Measurements from ENCODE around the gene MYCBP2. TPM values are rescaled to one million over a fixed set of nuclear protein-coding genes. Genes with fewer than 3 reads are reported as not detected.

Gene MYCBP2
- total and polyA plus RNA-seq, 2 donors: 43.7 to 124 TPM

DNA sequence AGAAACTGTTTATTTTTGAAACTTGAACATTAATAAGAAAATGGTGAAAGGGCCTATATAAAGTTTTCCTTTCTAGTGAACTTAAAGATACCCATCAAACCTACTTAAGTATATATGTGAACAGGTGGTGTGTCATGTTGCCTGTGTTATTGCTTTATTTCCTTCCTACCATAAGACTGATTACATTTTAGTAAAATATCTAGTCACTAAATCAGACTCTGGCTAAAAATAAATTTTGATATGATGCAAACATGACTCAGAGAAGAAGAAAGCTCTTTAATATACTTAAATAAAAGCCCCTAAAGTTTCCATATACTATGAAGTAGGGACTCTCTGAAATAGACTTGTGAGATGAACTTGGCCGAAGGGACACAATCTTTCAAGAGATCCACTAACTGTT, 264.8 kb downstream of the MYCBP2 start:
- no peaks in the 10 kb centered on the region for H3K4me1 ChIP-seq (ENCODE audit: insufficient read depth)
- no peak for DNase-seq (ENCODE audit: extremely low spot score)
- peaks cover 2% of the 10 kb centered on the region for H3K36me3 ChIP-seq (ENCODE audit: insufficient read depth)
- no peak overlapping the region for H3K4me3 ChIP-seq (ENCODE audit: low read depth, low read length)
- H3K27ac ChIP-seq (ENCODE audit: low read depth): no peak overlapping the region
- 94% methylated on average over 1 of the region's 1 CpG for WGBS

DNA sequence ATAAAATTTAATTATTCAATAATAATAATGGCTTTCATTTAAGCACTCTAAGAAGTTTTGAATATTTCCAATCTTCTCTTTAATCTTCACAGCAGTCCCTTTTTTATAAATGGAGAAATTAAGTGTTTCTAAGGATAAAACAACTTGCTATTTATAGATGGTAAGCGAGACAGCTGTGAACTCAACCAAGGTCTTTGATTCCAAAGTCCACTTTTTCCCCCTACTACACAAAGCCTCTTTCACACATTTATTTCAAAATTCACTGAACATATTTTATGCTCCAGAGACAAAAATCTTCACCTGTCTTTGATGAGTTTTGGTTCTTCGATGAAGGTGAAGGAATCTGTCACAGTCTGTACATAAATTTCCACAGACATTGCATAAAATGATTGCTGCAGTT, 265.5 kb downstream of the MYCBP2 start:
- Histone ChIP-seq H3K27ac (ENCODE audit: low read depth) (no peak overlapping the region), H3K36me3 (ENCODE audit: insufficient read depth) (peaks cover 2% of the 10 kb centered on the region), H3K4me1 (ENCODE audit: insufficient read depth) (no peaks in the 10 kb centered on the region), H3K4me3 (ENCODE audit: low read depth, low read length) (no peak overlapping the region)
- DNase-seq (ENCODE audit: extremely low spot score): no peak
- WGBS: 97% methylated on average over 2 of the region's 2 CpGs

DNA sequence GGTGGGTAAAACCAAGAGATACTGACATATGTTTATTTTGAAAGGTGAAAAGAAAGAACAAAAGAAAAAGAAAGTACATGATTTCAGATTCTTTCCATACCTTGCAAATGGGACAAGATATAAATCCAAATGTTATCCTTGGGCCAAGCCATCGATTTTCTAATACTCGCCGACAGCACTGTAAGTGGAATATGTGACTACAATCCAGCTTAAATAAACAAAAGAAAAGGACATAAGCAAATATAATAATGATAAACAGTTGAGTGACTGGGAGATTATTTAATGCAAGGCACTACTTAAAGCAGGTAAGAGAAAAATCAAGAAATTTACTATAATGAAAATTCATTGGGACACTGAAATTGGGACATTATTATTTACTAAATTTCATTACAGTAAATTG, 270.0 kb downstream of the MYCBP2 start:
- WGBS: 85% methylated on average over 3 of the region's 3 CpGs
- no peaks in the 10 kb centered on the region for H3K4me1 ChIP-seq (ENCODE audit: insufficient read depth)
- H3K27ac ChIP-seq (ENCODE audit: low read depth): no peak overlapping the region
- DNase-seq (ENCODE audit: extremely low spot score): no peak
- H3K4me3 ChIP-seq (ENCODE audit: low read depth, low read length): no peak overlapping the region
- peaks cover 2% of the 10 kb centered on the region for H3K36me3 ChIP-seq (ENCODE audit: insufficient read depth)

DNA sequence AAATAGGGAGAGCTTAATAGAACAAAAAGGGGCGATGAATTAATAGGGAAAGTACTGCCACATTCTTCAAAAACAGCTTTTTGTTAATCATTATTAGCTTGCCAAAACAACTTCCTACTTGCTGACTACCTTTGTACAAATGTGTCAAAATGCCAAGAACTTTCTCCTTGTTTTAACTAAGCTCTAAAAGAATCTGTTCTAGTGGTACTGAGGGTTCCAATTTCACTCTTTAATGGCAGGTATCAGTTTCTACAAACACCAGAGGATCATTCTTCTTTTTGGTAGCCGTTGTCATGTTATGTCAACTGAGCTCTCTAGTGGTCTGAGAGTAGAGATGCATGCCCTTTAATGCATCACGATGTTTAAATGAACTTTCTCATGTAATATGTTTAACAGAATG, 270.5 kb downstream of the MYCBP2 start:
- H3K27ac ChIP-seq (ENCODE audit: low read depth): no peak overlapping the region
- WGBS: 70% methylated on average over 3 of the region's 3 CpGs

DNA sequence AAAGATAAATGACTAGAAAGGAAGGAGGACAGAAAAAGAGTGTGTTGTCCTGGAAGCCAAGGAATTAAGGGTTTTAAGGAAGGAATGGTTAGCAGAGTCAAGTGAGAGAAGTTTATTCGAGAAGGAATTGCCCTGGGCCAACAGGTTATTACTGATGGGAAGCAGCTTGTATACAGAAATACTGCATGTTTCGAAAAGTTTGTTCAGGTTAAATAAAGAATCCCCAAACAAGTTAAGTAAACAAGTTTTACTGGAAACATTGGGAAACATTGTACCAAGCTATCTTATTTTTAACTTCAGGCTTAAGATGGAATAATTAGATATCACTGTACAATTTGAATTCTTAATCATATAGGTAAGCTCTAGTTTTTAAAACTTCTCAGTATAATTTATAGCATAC, 271.7 kb downstream of the MYCBP2 start:
- Histone ChIP-seq H3K27ac (ENCODE audit: low read depth) (no peak overlapping the region), H3K4me1 (ENCODE audit: insufficient read depth) (no peaks in the 10 kb centered on the region), H3K36me3 (ENCODE audit: insufficient read depth) (peaks cover 2% of the 10 kb centered on the region), H3K4me3 (ENCODE audit: low read depth, low read length) (no peak overlapping the region)
- DNase-seq (ENCODE audit: extremely low spot score): no peak
- WGBS: 77% methylated on average over 2 of the region's 2 CpGs

More for the DNA sequence above, 270.5 kb downstream of the MYCBP2 start:
- H3K4me3 ChIP-seq (ENCODE audit: low read depth, low read length): no peak overlapping the region
- H3K36me3 ChIP-seq (ENCODE audit: insufficient read depth): peaks cover 2% of the 10 kb centered on the region
- no peak for DNase-seq (ENCODE audit: extremely low spot score)
- H3K4me1 ChIP-seq (ENCODE audit: insufficient read depth): no peaks in the 10 kb centered on the region

DNA sequence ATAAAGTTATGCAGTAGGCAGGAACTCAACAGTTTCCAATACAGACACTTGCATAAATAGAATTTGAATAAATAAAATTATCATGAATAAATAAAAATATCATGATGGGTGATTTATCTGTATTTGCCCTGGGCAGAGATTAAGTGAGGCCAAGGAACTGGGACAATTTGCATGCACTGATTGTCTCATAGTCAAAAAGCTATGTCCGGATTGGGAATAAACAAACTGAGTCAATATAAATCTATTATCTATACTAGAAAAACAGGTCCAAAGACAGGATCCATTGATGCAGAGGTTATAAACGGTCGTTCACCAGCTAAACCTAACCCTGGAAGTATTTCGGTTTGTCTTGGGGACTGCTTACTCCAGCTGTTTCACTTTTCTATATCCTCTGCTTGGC, 273.7 kb downstream of the MYCBP2 start:
- no peak for DNase-seq (ENCODE audit: extremely low spot score)
- H3K36me3 ChIP-seq (ENCODE audit: insufficient read depth): peaks cover 2% of the 10 kb centered on the region
- WGBS: 78% methylated on average over 4 of the region's 4 CpGs
- no peaks in the 10 kb centered on the region for H3K4me1 ChIP-seq (ENCODE audit: insufficient read depth)
- H3K4me3 ChIP-seq (ENCODE audit: low read depth, low read length): no peak overlapping the region
- H3K27ac ChIP-seq (ENCODE audit: low read depth): no peak overlapping the region

DNA sequence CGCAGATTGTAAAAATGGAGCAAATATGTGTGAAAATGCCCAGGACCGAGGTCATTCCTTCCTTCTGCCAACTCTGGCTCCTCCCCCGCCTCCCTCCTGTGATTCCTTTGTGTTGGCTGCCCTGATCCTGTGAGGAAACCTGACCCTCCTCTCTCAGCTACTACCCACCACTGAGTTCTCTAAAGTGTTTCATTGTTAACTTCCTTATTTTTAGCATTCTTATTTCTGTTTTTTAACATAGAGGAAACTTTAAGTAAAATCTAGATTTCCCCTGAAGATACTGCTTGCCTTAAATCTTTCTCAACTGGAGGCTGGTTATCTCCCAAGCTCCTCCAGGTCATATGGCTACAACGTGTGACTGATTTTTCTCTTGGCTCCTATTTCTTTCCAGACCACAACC, 278.2 kb downstream of the MYCBP2 start:
- Histone ChIP-seq H3K4me3 (ENCODE audit: low read depth, low read length) (no peak overlapping the region), H3K4me1 (ENCODE audit: insufficient read depth) (no peaks in the 10 kb centered on the region), H3K36me3 (ENCODE audit: insufficient read depth) (peaks cover 2% of the 10 kb centered on the region), H3K27ac (ENCODE audit: low read depth) (no peak overlapping the region)
- WGBS: 78% methylated on average over 4 of the region's 4 CpGs
- no peak for DNase-seq (ENCODE audit: extremely low spot score)

DNA sequence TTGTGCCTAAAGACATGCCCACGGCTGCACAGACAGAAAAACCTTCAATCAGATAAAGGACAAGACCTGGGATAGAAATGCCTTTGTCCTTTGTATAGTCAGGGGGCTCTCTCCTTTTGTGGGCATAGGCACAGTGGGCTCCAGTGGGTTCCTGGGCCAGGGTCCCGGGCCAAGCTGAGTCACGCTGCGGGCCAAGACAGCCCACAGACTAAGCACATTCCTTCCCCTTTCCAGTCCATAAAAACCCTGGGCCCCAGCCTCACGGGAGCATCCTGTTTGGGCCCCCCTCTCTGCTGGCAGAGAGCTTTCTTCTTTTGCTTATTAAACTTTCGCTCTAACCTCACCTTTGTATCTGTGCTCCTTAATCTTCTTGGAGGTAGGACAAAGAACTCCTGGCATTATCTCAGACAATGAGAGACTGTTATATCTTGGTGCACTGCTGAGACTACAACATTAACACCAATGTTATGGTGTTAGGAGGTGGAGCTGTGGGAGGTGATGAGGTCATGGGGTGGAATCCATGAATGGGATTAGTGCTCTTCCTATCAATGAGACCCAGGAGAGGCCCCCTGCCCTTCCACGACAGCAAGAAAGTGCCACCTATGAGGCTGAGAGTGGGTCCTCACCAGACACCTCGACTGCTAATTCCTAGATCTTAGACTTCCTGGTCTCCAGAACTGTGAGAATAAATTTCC, 279.1 kb downstream of the MYCBP2 start:
- no peak for DNase-seq (ENCODE audit: extremely low spot score)
- no peak overlapping the region for H3K27ac ChIP-seq (ENCODE audit: low read depth)
- H3K36me3 ChIP-seq (ENCODE audit: insufficient read depth): no peaks in the 10 kb centered on the region
- H3K4me1 ChIP-seq (ENCODE audit: insufficient read depth): no peaks in the 10 kb centered on the region
- no peak overlapping the region for H3K4me3 ChIP-seq (ENCODE audit: low read depth, low read length)
- 87% methylated on average over 8 of the region's 8 CpGs for WGBS

DNA sequence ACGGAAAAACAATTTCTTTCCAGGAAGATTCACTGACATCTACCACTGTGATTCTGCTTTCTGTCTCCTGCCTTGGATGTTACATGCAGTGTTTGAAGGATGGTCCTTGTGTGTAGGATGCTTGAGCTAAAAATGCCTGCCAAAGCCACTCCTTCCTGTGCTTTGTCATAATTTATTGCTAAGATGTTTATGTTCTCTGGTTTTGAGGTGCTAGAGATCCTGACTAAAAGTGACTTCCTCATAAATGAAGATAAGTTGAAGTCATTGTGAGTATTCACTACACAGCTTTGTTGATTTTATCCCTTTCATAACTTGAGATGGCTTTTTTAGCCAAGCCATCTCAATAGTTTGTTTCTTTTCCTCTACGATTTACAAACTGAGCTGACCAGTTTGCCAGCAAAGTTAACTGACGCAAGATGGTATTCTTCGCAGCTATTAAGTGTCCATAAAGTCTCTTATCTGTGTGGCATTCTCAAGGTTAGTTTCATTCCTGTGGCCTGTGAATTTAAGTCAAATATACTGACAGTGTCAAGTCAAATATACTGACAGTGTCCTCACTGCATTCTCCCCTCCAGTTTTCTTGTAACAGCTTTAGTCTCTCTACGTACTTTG, 284.2 kb downstream of the MYCBP2 start:
- Histone ChIP-seq H3K4me1 (ENCODE audit: insufficient read depth) (no peaks in the 10 kb centered on the region), H3K27ac (ENCODE audit: low read depth) (no peak overlapping the region), H3K36me3 (ENCODE audit: insufficient read depth) (no peaks in the 10 kb centered on the region), H3K4me3 (ENCODE audit: low read depth, low read length) (no peak overlapping the region)
- 36% methylated on average over 5 of the region's 5 CpGs for WGBS
- DNase-seq (ENCODE audit: extremely low spot score): no peak

DNA sequence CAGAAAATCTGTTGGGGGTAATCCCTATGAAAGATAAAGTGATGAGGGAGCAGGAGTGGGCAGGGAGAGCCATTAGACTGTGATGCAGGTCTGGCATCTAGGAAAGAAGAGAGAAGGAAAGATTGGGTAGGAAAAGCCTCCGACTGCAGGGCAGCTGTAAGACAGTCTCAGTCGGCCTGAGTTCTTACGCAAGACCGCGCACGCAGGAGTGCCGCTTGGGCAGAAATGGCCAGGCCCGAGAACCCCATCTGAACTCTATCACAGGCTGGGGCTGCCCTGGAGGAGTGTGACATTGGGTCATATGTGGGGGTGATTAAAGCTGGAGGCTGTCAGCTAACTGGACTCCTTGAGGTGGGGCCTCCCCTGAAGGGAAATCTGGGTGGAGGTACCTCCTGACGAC, 286.1 kb downstream of the MYCBP2 start:
- no peak for DNase-seq (ENCODE audit: extremely low spot score)
- Histone ChIP-seq H3K27ac (ENCODE audit: low read depth) (no peak overlapping the region), H3K4me3 (ENCODE audit: low read depth, low read length) (no peak overlapping the region), H3K4me1 (ENCODE audit: insufficient read depth) (no peaks in the 10 kb centered on the region), H3K36me3 (ENCODE audit: insufficient read depth) (no peaks in the 10 kb centered on the region)
- 96% methylated on average over 9 of the region's 9 CpGs for WGBS

DNA sequence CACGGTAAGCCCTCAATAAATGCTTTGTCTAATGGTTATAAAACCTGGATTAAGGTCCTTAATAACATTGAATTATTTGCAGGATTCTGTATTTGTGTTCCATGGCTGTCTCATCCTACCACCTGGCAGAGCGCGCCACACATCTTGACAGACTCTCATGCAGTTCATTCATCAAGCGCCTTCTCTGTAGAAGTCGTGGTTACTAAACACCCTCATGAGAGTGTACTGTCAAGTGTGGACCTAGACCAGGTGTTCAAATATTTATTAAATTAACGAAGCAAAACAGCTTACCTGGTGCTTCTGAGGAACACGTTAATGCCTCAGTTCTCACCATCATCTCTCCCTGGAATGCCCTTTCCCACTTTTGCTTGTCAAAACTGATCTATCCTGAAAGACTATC, 286.8 kb downstream of the MYCBP2 start:
- DNase-seq (ENCODE audit: extremely low spot score): no peak
- no peak overlapping the region for H3K27ac ChIP-seq (ENCODE audit: low read depth)
- H3K4me1 ChIP-seq (ENCODE audit: insufficient read depth): no peaks in the 10 kb centered on the region
- WGBS: 93% methylated on average over 7 of the region's 7 CpGs
- H3K4me3 ChIP-seq (ENCODE audit: low read depth, low read length): no peak overlapping the region
- no peaks in the 10 kb centered on the region for H3K36me3 ChIP-seq (ENCODE audit: insufficient read depth)

DNA sequence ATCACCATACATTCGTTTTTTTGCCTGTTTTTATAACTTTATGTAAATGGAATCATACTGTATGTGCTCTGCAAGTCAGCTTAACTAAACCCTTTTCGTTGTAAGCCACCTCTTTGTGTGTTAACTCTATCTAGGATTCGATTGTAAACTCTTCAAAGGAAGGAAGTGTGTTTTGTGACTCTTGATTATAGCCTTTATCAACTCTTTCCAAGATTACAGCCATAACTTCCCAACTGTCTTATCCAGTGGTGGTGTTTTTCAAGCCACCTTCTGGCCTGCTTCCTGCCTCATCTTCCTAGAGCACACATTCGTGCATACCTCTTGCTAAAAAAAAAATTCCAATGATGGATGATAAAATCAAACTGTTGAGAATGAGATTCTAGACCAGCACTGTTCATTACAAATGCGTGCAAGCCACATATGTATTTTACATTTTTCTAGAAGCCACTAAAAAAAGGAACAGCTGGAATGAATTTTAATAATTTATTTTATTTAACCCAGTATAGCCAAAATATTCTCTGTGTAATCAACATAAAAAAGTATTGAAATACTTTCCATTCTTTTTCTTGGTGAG, 287.9 kb downstream of the MYCBP2 start:
- H3K27ac ChIP-seq (ENCODE audit: low read depth): no peak overlapping the region
- WGBS: 54% methylated on average over 5 of the region's 5 CpGs
- no peaks in the 10 kb centered on the region for H3K4me1 ChIP-seq (ENCODE audit: insufficient read depth)

DNA sequence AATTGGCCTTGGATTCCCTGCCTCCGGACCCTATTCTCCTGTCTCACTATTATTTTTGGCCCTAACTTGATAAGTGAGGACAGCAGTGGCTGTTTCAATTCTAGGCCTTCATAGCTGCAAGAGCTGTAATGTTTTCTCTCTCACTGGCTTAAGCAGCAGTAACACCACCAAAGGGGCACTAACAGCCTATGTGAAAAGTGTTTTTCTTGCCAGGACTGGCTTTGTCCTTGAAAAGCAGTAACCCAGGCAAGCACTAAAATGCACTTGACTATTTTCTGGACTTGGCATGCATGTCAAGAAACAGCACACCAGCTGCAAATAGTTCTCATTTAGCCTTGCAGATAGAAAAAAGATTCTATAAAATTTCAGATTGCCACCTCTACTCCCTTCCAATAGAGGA, 290.6 kb downstream of the MYCBP2 start:
- Histone ChIP-seq H3K27ac (ENCODE audit: low read depth) (no peak overlapping the region), H3K4me1 (ENCODE audit: insufficient read depth) (no peaks in the 10 kb centered on the region), H3K4me3 (ENCODE audit: low read depth, low read length) (no peak overlapping the region), H3K36me3 (ENCODE audit: insufficient read depth) (no peaks in the 10 kb centered on the region)
- no peak for DNase-seq (ENCODE audit: extremely low spot score)
- 89% methylated on average over 1 of the region's 1 CpG for WGBS

More for the DNA sequence above, 287.9 kb downstream of the MYCBP2 start:
- Histone ChIP-seq H3K36me3 (ENCODE audit: insufficient read depth) (no peaks in the 10 kb centered on the region), H3K4me3 (ENCODE audit: low read depth, low read length) (no peak overlapping the region)
- DNase-seq (ENCODE audit: extremely low spot score): no peak

DNA sequence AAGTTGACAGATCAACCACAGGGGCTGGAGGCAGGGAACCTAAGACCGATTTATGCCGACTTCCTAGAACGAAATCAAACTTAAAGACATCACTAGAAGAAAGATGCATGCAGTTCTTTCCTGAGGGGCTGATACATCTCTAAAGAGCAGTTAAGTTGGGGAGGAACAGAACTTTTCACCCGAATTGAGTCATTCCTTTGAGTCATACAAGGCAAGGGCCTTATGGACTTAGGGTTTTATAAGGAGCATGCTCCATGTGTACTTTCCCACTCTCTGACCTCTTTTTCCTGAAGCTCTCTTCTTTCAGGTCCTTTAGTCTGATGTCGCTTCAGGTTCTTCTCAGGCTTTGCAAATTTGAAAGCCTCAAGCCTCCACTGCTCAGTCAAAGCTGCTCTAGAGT, 292.0 kb downstream of the MYCBP2 start:
- no peak overlapping the region for H3K27ac ChIP-seq (ENCODE audit: low read depth)
- no peaks in the 10 kb centered on the region for H3K36me3 ChIP-seq (ENCODE audit: insufficient read depth)
- H3K4me3 ChIP-seq (ENCODE audit: low read depth, low read length): no peak overlapping the region
- H3K4me1 ChIP-seq (ENCODE audit: insufficient read depth): no peaks in the 10 kb centered on the region
- 94% methylated on average over 5 of the region's 5 CpGs for WGBS
- DNase-seq (ENCODE audit: extremely low spot score): no peak
